IPS-NIHi11 (cell line): Measurements from ENCODE around the gene NECAP2.

Experiments used
- DNase-seq: peaks from one replicate; pipeline ENCODE4 v3.0.0; 2012; ENCODE audit warnings: mixed read lengths, low spot score

NECAP2 gene, protein sequence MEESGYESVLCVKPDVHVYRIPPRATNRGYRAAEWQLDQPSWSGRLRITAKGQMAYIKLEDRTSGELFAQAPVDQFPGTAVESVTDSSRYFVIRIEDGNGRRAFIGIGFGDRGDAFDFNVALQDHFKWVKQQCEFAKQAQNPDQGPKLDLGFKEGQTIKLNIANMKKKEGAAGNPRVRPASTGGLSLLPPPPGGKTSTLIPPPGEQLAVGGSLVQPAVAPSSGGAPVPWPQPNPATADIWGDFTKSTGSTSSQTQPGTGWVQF

DNA sequence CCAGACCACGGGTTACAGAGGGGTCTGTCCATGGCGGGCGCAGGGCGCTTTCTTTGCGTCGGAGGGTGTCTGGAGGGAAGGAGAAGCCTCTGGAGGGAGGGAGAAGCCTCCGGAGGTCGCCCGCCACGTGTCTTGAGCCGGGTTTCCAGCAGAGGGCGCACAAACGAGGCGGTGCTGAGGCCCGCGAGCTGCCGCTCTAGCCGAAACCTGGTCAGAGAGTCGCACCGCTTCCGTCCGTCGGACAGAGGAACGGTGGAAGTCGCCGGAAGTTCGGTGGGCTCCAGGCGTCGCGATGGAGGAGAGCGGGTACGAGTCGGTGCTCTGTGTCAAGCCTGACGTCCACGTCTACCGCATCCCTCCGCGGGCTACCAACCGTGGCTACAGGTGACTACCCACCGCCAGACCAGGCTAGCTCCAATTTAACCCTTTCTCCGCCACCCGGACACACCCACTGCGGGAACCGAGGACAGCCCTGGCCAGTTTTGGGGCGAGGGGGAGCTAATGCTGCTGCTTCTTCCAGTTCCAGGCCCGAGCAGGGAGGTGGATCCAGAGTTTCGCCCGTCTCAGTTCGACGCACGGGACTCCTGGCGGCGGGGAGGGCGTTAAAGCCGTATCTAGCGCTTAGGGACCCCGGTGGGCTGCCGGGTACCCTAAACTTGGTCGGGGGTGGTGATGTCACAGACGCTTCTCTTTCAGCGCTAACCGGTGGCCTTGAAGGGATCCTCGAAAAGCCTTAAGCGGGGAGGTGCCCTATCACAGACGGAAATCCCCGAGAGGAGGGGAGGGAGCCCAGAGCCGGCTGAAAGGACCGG, at the start of gene NECAP2:
Gene NECAP2, plus strand, starts transcription at position 255 of the 812 bp plus-strand sequence. Its CDS starts 38 bp downstream, at position 293.
- peak; percentile 94 for DNase-seq

DNA sequence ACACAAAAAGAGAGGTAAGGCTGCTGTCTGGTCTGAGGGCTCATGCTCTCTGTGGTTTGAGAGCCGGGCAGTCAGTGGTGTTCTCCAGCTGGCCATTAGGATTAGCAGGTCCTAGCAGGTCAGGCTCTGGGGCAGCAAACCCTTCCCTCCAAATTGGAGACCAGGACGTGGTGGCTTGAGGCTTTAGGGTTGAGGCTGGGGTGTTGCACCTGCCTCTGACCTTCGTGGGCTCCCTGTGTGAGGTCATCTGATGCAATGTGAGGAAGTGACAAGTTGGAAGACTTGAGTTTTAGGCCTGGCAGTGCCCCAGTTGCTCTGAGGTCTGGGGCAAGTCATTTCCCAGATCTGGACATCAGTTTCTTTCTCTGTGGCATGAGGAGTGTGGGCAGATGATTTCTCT, 49.1 kb upstream of the NECAP2 start:
- DNase-seq, result no peak

DNA sequence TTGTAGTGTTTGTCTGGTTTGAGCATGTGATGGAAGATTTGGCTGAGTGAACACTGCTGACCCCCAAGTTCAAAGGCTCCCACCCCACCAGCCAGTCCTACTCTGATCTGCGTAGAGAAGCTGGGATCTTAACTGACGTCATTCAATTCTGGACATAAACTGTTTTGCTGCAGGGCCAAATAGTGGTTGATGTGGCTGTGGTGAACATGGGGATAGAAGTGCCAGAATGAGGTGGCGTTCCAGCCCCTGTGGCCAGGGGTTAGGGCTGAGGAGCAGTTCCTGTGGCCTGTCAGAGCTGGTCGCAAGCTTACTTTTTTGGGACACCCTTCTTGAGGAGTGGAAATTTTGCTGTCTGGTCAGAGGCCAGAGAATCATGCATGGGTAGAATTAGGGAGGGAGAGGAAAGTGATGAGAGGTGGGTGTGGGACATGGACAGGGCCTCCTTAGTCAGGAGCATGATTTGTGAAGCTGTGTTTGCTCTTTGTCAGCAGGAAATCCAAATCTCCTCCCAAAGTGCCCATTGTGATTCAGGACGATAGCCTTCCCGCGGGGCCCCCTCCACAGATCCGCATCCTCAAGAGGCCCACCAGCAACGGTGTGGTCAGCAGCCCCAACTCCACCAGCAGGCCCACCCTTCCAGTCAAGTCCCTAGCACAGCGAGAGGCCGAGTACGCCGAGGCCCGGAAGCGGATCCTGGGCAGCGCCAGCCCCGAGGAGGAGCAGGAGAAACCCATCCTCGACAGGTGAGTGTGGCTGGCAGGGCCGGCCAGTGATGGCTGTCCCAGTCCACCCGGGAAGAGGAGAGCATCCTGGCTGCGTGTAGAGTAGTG, 47.6 kb upstream of the NECAP2 start:
- no peak for DNase-seq

DNA sequence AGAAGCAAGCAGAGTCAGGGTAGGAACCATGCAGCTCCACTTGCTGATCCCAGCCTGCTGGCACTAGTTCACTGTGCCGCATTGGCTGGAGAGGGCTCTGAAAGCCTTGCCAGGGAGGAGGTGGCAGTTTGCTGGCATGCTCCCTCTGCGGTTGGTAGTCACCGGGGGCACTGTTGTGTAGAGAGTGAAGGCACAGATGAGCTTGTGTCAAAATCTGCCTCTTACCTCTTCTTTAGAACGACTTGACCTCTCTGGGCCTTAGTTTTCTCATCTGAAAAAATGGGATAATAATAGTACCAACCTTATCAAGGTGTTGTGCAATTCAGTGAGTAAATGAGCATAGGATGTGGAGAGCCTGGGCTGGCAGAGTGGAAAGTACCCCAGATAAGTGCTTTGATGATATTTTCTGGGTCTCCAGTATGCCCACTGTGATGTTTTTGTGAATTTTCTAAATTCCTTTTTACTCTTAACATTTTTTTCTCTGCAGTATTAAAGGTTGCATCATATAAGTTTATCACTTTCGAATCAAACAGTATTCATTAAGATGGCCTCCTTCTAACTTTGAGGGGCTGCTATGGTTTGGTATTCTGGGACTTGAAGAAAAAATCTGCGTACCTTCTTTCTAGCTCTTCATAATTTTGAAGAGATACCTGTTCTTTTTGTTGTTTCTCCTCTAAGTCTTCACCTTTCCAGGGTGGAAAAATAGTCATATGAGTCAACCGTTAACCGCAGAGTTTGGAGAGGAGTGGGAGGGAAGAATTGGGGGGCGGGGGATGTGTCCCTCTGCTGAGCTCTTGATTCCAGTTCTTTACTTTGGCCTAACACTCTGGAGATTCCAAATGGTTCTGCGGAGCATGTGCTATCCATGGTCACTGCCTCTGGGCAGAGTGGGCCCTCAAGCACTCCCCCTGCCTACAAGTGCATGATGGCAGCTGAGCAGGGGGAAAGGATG, 46.7 kb upstream of the NECAP2 start:
- no peak for DNase-seq

DNA sequence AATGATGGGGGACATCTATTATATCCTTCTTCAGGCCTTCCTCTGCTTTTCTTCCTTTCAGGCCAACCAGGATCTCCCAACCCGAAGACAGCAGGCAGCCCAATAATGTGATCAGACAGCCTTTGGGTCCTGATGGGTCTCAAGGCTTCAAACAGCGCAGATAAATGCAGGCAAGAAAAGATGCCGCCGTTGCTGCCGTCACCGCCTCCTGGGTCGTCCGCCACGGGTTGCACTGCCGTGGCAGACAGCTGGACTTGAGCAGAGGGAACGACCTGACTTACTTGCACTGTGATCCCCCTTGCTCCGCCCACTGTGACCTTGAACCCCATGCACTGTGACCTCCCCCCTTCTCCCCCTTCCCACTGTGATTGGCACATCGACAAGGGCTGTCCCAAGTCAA, 45.5 kb upstream of the NECAP2 start:
- DNase-seq, result no peak

DNA sequence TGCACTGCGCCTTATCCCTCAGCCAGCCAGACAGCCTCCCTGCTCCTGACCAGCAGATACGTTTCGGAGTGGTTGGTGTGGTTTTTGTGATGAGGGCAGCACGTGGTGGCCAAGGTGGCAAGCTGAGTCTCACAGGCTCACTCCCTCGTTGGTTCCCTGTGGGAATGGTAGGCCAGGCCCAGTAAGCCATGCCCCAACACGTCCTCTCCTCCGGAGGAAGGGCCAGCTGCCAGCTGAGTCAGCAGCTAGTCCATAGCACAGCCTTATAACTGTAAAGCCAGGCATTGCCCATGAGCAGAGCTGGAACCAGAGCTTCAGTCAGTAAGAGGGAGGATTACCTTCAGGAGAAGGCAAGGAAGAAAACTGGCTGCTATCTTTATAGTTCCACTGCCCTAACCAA, 43.9 kb upstream of the NECAP2 start:
- no peak for DNase-seq

DNA sequence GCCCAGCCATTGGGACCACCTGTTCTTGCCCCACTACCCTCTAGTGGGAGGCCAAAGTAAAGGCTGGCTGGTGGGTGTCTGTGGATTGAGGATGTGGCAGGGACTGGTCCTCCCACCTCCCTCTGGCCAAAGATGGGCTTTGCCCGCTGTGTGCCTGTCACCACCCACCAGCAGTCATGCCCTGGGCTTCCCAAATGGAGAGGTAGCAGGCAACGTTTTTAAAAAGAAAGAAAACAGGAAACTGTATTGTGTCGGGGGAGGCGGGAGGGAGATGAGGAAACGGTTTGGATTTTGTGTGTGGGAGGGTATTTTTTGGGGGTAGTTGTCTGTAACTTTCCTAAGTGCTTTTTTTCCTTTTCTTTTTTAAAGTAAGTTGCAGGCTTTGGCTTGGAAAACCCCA, 43.4 kb upstream of the NECAP2 start:
- DNase-seq, result no peak

DNA sequence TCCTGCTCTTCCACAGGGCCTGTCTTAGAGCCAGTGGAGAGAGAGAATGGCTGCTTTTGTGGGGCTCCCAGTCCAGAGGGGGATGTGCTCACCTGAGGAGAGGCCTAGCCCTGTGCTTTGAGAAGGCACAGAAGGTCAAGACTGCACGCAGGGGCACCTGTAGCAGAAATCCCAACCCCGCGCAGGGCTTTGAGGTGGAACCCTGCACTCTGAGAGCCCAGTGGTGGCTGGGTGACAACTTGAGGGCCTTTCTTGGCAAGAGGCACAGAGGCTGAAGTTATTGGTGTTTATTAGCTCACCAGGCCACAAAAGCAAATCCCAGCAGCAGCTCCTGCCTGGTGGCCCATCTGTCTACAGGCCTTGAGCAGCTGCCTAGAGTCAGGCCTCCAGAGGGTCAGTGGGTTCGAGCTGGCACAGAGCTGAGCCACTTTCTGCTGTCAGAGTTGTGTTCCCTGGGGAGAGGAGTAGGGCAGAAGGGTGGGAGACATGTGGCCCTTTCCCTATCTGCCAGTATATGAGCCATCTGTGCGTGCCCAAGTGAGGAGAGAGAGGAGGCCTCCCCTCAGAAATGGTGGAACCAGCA, 42.1 kb upstream of the NECAP2 start:
- no peak for DNase-seq

DNA sequence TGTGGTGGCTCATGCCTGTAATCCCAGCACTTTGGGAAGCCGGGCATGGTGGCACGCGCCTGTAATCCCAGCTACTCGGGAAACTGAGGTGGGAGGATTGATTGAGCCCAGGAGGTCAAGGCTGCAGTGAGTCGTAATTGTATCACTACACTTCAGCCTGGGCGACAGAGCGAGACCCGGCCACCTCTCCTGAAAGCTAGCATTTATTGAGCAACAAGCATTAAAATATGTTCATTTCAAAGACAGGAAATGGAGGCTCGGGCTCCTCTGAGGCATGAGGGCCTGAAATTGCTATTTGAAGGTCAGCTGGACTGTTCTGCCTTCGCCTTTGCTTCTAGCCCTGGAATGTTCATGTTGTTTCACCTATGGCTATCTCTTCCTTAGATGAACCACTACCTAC, 37.8 kb upstream of the NECAP2 start:
- DNase-seq, result no peak

DNA sequence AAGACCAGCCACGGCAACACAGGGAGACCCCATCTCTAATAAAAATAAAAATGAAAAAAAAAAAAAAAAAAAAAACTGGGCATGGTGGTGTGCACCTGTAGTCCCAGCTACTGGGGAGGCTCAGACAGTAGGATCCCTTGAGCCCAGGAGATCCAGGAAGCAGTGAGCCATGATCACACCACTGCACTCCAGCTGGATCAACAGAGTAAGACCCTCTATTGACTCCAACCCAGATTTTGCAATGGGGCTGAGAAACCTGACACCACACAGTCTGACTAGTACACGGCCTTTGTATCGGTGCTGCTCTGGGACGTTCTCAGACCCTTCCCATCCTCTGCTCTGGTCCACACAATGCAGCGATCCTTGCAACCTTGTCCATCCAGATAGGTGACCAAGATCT, 35.1 kb upstream of the NECAP2 start:
- DNase-seq, result no peak

DNA sequence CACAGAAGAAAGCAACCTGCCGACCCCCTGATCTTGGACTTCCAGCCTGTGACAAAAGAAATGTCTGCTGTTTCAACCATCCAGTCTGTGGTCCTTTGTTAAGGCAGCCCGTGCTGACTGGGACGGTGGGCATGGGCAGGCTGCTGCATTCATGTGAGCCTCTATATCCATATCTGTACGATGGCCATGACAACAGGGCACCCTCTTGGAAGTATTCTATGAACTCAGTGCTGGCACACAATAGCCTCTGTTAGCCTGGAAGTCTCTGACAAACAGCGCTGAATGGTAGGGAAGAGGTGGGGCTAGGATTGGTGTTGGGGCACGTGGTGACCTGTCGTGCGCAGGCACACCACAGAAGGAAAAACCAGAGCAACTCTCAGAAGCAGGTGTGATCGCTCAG, 33.7 kb upstream of the NECAP2 start:
- no peak for DNase-seq

DNA sequence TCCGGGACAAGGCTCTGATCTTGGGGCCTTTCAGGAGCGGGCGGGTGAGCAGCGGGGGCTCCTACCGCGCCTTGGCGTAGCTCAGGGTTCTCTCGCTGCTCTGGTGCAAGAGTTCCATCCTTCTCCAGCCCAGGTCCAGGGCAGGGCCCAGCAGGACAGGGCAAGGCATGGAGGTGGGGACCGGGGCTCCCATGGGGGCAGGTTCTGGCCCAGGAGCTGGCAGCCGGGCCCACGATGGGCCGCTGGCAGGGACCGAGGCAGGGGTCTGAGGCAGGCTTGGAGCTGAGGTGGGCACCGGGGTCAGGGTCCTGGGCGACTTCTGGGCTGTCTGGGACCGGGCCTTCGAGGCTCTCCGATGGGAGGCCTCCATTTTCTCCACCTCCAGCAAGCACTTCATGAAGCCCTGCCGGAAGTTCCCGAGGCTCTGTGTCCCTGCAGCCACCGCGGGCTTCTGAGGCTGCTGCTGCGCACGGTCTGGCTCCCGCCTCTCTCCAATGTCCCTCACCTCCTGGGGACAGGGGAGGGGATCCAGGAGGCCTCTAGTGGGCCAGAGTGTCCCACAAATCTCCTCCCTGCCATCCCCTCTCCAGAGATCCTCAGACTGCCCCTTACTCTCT, 30.9 kb upstream of the NECAP2 start:
- no peak for DNase-seq

DNA sequence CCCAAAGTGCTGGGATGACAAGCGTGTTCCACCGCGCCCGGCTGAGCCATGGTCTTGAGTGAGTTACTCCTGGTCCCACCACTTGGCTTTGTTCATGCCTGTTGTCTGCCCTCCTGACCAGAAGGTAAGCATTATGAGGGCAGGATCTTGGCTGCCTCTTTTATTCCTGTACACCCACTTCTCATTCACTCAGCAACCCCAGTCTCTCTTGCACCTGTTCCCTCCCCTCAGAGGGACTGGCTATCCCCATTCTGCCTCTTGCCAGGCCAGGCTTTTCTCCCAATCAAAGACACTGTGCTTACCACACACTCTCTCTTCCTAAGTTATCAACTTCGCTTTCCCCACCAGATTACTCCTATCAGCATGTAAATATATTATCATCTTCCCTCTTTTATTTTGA, 29.7 kb upstream of the NECAP2 start:
- DNase-seq, result no peak

DNA sequence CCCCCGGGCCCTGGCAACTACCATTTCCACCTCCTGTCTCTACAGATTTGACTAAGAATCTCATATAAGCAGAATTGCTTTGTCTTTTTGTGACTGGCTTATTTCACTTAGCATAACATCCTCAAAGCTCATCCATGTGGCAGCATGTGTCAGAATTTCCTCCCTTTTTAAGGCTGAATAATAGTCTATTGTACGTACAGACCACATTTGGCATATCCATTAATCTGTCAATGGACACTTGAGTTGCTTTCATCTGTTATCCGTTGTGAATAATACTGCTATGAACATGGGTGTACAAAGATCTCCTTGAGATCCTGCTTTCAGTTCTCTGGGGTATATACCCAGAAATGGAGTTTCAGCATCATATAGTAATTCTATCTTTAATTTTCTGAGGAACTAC, 27.3 kb upstream of the NECAP2 start:
- DNase-seq, result no peak

DNA sequence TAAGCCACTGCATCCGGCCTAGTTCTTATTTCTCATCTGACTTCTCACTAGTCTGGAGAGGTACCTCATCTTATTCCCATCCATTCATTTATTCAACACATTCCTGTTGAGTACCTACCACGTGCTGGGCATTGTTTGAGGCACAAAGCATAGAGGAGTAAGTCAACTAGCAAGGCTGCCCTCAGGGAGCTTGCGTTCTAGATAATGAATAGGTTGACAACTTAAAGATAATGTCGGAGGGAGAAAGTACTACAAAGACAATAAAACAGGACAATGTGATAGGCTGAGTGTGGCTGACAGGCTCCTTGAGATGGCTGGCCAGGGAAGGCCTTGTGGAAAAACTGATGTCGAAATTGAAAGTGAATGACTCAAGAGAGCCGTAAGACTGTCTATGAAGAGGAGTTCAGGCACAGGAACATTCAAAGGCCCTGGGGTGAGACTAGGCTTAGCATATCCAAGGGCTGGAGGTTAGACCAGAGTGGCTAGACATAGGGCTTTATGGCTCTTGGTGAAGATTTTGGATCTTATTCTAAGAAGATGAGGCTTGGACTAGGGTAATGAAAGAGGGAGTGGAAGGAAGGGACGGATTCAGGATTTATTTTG, 21.6 kb upstream of the NECAP2 start:
- DNase-seq, result no peak

DNA sequence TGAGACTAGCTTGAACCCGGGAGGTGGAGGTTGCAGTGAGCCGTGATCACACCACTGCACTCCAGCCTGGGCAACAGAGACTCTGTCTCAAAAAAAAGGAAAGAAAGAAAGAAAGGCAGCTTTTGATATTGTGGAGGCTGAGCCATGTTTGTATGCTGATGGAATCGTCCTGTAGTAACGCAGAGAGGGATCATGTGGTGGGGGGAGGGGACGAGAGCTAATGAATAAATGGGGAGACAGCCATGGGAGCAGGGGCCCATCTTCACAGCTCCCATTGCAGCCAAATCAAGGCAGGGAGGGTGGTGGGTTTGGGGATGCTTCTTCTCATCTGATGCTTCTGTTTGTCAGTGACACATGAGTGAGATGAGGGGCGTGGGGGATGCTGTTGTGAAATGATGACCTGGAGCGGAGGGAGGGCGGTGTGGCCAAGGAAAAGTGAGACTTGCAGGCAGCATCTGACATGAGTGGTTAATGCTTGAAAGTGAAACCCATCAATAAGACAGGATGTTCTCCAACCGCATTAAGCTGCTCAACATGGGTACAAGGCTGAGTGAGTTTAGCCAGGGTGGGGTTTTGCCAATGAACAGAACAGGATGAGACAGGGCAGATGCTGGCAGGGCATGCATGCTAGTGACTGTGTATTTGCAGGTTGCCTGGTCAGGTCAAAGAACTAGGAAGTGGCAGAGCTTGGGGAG, 20.0 kb upstream of the NECAP2 start:
- no peak for DNase-seq

DNA sequence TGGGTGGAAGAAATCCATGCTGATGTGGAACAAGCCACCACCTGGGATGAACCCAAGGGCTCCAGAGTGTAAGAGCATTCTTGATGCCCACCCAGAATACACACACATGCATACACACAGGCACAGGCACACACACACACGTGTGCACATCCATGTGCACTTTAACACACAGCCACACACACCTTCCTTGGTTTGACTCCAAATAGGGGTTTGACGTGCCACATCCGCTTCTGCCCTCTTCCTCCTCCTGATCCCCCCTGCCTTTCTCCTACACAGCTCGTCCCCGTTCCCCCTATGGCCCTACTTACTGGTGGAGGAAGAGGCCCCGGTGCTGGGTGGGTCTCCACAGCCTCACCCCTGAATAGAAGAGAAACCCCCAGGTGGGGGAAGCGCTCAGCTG, 19.3 kb upstream of the NECAP2 start:
- no peak for DNase-seq

DNA sequence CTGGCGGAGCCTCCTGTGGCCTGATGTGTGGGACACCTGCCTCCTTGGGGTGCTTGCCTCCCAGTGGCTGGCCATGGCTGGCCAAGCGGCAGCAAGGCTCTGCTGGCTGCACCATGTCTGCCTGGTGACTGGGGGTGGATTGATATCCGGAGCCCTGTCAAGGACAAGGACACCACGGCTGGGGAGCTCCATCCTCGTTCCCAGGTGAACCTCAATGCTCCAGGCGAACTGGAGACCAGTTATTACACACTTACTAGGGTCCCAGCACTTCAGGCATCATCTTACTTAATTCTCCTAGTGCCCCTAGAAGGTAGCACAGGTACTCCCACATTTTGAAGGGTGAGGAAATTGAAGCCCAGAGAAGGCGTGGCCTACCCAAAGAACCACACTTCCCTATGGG, 18.5 kb upstream of the NECAP2 start:
- no peak for DNase-seq

DNA sequence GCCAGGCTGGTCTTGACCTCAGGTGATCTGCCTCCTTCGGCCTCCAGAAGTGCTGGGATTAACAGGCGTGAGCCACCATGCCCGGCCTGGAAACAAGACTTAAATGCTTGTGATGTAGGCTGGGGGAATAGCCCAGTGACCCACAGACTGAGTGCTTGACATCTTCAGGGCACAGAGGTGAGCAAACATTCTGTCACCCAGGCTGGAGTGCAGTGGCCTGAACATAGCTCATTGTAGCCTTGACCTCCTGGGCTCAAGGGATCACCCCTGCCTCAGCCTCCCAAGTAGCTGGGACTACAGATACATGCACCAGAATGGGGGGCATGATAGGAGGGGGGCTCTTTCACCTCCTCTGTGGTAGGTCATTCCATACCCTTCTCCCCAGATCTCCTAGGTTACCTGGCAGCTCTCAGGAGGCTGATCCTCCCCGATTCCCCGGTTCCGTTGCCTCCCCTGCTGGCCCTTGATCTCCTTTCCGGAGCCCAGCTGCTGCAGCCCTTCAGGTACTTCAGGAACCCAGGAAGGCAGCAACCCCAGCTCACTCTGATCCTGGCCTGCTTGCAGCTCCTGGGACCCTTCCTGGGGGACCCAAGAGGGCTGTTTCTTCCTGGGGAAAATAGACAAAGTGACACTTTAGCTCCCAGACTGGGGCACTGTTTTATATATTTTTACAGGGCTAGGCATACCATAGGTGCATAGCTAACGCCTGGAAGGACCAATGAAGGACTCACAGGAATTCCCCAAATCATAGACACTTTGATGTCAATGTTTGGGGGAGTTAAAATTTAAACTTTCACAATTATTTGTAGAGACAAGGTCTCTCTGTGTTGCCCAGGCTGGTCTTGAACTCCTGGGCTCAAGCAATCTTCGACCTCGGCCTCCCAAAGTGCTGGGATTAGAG, 15.1 kb upstream of the NECAP2 start:
- no peak for DNase-seq
